Omental fat pad (tissue), 4 donors: ENCODE data around the gene PRSS21. TPM values are rescaled to one million over a fixed set of nuclear protein-coding genes. Genes with fewer than 3 reads are reported as not detected.
A peak's percentile ranks its signal among the peaks of the same experiment; 100 is the strongest.

ENCODE experiments used
- ATAC-seq: fragments of 150-250 bp; one replicate; pipeline ENCODE4 v1.9.1; 2016; ENCODE audit warnings: mild to moderate bottlenecking, moderate library complexity; ENCODE audit not compliant: low FRiP score
- DNase-seq: peaks from one replicate; pipeline ENCODE4 v3.0.0-alpha.2; 2019; ENCODE audit warnings: low spot score
- total RNA-seq, 4 donors: library from RNA; depleted of rRNA; stranded (reverse); fragments of >200 nt; gene quantifications; one replicate each; pipeline ENCODE4 v1.1.0, GENCODE V29; 2016
- TF ChIP-seq, protein P1 (sequence below), 3 donors: fragments of 450-650 bp; IDR thresholded peaks; one replicate each; pipeline ENCODE4 v1.5.1; 2016 to 2017; ENCODE audit warnings: antibody characterized with exemption in 3 of 3, mild to moderate bottlenecking in 3 of 3, moderate library complexity in 2 of 3

PRSS21 gene
- total RNA-seq, 4 donors from 2014 or later = 0.65 to 1.0 TPM; not detected in 2

DNA sequence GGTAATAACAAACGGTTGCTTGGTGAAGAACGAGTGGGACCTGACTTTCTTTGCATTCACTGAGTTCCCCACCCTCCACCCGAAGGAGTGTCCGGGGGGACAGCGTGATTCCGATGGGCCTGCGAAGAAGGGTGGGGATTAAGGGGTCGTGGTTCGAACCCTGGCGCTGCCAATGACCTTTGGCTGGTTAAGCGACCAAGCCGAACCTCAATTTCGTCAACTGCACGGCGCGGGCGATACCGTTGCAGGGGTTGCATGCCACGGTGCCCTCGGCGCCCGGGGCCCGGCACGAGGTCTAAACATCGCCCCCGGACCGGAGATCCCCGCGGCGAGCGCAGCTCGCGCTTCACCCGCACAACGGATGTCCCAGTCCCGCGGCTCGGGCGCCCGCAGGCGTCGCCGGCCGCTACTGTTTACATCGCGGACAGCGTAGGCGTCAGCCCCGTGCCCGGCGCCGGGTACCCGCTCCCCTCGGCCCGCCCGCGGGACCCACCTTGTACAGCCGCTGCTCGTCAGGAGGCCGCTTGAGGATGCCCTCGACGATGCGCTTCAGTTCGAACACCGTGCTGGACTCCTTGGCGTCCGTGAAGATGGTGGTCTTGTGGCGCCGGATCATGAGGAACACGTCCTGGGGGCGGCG, 40.4 kb upstream of the PRSS21 start:
- TF ChIP-seq, protein P1, sequence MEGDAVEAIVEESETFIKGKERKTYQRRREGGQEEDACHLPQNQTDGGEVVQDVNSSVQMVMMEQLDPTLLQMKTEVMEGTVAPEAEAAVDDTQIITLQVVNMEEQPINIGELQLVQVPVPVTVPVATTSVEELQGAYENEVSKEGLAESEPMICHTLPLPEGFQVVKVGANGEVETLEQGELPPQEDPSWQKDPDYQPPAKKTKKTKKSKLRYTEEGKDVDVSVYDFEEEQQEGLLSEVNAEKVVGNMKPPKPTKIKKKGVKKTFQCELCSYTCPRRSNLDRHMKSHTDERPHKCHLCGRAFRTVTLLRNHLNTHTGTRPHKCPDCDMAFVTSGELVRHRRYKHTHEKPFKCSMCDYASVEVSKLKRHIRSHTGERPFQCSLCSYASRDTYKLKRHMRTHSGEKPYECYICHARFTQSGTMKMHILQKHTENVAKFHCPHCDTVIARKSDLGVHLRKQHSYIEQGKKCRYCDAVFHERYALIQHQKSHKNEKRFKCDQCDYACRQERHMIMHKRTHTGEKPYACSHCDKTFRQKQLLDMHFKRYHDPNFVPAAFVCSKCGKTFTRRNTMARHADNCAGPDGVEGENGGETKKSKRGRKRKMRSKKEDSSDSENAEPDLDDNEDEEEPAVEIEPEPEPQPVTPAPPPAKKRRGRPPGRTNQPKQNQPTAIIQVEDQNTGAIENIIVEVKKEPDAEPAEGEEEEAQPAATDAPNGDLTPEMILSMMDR (IDR thresholded peaks at IDR 0.05) = no peak
- DNase-seq (no peak), ATAC-seq (peak; percentile 24)

DNA sequence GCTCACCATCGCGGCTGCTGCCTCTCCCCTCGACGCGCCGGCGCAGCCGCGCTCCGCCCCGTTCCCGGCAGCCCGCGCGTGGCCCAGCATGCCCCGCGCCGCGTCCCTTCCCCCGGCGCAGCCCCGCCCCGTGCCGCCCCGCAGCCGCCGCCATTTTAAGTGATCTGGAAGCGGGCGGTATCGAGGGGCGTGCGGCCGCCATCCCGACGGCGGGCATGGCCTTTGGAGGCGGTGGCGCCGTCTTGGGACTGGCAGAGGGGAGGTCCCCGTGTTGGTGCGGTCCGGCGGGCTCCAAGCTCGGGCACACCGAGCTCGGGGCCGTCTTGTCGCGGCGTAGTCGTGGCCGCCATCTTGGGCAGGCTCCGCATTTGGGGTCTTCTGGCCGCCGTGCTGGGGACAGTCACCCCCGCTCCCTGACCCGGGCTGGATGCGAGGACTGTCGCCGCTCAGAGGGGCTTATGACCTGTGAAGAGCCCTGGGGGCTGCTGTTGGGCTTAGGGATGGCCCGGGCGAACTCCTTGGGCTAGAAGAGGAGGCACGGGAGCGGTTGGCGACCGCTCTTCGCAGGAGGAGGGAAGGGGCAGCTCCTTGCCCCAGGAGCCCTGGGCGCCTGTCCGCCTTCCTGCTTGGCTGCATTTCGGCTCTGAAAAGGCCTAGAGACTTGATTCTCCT, 39.7 kb upstream of the PRSS21 start, which contains the start of gene ELOB:
ELOB (minus strand) TSS at position 50 of the 672 bp plus-strand sequence; CDS start at position 9, 41 bp downstream.
- ATAC-seq (peak; percentile 89), DNase-seq (no peak)
- TF ChIP-seq, protein P1 (IDR thresholded peaks at IDR 0.05) = no peak

DNA sequence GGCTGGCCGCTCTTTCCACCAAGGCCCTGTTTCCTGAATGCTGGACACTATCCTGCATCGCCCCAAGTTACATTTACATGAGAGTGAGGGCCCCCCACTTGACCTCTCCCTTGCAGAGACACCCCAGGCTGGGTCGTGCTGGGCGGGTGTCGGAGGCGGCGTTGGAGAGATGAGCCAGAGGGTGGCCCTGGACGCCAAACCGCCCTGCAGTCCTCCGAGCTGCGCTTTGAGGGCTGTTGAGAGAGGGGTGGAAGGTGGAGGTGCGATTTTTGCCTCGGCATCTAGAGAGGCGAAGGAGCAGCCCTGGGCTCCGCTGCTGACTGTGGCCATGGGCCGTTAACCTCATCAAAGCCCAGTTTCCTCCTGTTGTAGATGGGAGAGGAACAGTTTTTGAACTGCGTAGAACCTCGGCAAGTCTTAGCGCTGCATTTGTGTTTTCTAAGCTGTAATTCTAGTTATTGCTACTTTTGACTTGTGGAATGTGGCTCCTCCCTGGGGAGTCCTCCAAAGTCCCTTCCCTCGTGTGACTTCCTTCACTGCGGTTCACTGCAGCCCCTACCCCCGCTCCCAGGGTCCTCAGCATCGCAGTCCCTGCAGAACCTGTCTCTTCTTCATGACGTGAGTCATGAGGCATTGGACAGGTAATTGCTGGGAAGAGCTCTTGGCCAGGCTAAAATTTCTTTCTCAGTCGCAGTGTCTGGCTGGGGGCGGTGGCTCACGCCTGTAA, 39.0 kb upstream of the PRSS21 start:
- ATAC-seq (peak; percentile 3), DNase-seq (no peak)
- TF ChIP-seq, protein P1 (IDR thresholded peaks at IDR 0.05) = no peak

- no peak for DNase-seq
- no peak for ATAC-seq
Measured at GRCh38 chr16:2778630-2778958, 38.4 kb upstream of the PRSS21 start.

GRCh38 chr16:2779151-2779920, 37.7 kb upstream of the PRSS21 start:
- TF ChIP-seq, protein P1 (IDR thresholded peaks at IDR 0.05) = no peak
- ATAC-seq = no peak
- peak; percentile 18 for DNase-seq

More at GRCh38 chr16:2778630-2778958, 38.4 kb upstream of the PRSS21 start:
- TF ChIP-seq, protein P1 (IDR thresholded peaks at IDR 0.05) = no peak

GRCh38 chr16:2779978-2780898, 36.8 kb upstream of the PRSS21 start:
- DNase-seq (peak; percentile 18), ATAC-seq (no peak)
- TF ChIP-seq, protein P1 (IDR thresholded peaks at IDR 0.05) = no peak
